EH (cell line): ENCODE results near the gene LANCL3.

Source experiments
- DNase-seq: peaks from one replicate; pipeline ENCODE4 v3.0.0-alpha.2; 2015; ENCODE audit warnings: low read depth

LANCL3 gene

DNA sequence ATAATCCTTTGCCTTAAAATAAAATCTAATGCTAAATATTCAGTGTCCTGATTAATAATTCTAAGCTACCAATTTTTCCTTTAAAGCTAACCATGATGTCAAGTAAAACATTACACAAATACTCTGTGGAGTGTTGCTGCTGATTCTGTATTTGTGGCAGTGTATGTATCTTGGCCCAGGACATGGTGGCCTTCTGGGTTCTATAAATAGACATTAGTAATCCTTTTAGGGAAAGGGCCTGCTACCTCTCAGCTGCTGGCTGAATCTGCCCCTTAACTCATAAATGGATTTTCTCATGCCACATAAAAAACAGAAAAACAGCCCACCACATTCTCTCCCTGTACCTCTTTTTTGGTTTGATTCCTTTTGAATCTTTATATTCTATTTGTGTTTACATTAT is 113.0 kb downstream of the LANCL3 start:
- DNase-seq, result peak; percentile 2

DNA sequence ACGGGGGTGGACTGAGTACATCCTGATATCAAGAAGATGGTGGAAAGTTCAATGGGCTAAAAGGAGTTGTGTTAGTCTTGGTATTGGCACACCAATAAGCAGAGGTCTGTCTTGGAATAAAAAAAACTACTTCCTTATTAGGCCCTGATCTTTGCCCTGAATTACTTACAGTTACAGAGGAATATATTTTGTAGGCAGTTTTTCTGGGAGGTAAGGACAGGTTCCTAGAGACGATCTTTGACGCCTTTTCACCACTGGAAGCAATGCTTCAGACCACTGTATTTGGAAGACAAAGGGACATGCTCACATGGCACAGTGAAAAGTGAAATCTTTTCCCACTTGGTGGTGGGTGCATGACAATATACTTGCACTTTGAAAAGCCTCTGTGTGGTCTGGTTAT is 113.5 kb downstream of the LANCL3 start:
- DNase-seq, result no peak

- DNase-seq, result peak; percentile 4
Observed at GRCh38 chrX:37685381-37686359, 114.2 kb downstream of the LANCL3 start, which contains the start of gene XK. XK (plus strand) TSS chrX:37685791; CDS start chrX:37685962, 171 bp downstream.

GRCh38 chrX:37686369-37686995 is 115.0 kb downstream of the LANCL3 start:
- no peak for DNase-seq

DNA sequence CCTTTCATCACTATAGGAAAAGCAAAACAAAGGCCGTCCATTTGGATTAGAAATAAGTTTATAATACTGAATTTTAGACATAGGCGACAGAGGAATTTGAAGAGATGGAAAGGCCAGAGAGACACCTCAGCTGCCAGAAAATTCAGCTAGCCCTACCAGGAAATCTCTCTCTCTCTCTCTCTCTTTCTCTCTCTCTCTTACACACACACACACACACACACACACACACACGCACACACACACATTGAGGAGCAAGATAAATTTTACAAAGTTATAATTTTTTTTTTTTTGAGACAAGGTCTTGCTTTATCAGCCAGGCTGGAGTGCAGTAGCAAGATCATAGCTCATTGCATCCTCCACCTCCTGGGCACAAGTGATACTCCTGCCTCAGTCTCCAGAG is 115.5 kb downstream of the LANCL3 start:
- DNase-seq, result no peak

DNA sequence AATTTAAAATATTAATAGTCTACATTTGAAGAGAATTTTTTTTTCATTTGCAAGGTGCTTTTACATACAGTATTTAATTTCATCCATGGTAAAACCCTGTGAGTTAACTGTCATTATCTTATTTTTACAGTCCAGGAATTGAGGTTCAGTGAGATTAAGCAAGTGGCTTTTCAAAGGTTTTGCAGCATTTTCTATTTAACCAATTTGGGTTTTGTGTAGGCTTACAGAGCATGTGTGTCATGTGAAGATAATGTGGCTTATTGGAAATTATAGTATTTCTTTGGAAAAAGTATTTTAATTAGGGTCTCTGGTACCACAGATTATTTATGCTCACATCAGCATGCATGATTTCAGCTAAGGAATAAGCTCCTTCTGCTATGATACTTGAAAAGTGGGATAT is 118.7 kb downstream of the LANCL3 start:
- DNase-seq, result no peak

DNA sequence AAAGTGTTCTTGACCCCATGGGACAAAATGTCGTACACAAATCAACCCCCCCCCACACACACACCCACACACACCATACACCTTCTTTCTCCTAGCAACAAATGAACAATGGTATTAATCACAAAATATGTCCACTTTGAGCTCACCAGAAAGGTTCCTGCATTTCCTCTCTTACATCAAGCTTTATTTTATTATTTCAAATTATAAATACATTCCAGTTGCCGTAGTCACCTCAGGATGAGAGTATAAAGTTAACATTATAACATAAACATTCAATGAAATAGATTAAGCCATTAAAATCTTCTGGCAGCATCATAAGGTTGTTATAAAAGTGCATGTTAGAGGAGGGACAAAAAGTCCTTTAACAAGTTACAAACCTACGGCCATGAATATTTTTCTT is 121.5 kb downstream of the LANCL3 start:
- DNase-seq, result no peak

GRCh38 chrX:37697169-37697760 is 125.8 kb downstream of the LANCL3 start:
- DNase-seq, result no peak

- DNase-seq, result no peak
Observed at GRCh38 chrX:37701588-37701987, 130.1 kb downstream of the LANCL3 start.

GRCh38 chrX:37711991-37712390 is 140.5 kb downstream of the LANCL3 start:
- DNase-seq, result no peak

DNA sequence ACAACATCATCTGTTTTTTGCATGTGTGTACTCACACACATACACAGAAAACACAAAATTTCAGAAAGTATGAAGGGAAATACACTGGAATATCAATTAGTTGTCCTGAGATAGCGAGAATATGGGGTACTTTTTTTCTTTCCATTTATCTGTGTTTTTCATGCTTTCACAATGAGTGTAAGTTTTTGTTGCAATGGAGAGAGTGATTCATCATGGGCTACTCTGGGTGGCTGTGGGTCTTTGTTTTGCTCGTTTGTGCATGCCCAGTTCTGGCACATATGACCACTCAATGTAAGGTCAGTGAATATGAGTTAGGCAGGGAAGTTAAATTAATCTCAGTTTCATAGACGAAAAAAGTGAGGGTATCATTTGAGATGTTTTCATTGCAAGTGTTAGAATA is 141.0 kb downstream of the LANCL3 start:
- DNase-seq, result no peak

DNA sequence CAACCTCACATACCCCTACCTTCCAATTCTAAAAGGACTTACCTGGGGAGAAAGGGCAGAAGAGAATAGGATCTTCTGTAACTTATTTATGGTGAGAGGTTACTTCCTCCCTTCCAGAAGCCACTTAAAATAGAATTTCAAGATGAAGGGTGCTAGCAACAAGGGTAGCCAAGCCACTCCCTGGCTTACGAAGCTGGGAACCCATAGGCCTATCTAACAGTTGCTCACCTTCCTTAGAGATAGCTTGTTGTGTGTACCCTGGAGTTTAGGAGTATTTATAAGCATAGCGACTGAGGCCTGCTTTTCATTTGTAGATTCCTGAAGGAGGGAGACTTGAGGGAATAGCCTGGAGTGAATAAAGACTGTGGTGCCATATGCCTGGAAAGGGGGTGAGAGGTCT is 143.0 kb downstream of the LANCL3 start:
- DNase-seq, result no peak

DNA sequence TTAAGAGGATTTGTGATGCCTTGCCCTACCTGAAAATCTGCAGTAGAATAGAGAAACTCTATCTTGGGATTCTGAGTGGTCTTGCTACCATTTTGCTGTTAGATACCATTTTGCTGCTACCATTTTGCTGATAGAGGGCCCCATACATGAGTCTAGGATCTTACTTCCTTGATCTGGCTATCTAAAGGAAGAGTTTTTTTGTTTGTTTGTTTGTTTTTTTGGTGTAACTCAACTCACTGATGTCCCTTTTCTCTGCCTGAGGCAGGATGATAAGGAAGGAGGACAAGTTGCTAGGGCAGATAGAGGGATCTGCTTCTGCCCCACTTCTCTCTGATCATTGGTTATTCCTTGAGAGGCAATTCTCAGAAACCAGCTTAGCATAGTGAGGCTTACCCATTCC is 145.1 kb downstream of the LANCL3 start:
- no peak for DNase-seq

DNA sequence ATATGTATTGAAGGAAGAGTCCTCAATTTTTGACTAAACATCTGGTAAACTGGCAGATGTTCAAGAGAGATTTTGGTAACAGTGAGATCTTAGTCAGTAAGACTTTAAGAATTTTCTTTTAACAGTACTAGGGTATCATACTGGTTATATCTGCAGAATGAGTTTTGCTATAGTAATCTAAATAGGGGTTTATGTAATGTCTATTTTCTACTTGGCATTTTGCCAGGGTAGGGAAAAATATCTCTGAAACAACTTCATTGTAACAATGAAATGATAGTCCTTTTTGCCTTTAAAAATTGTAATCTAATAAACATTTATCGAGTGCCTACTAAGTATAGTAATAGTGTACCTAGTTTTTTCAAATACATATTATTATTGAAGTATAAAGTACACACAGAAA is 146.2 kb downstream of the LANCL3 start:
- no peak for DNase-seq

- no peak for DNase-seq
Observed at GRCh38 chrX:37722595-37722994, 151.1 kb downstream of the LANCL3 start.

GRCh38 chrX:37726346-37726745 is 154.9 kb downstream of the LANCL3 start:
- no peak for DNase-seq
